Subcutaneous abdominal adipose tissue (tissue), 5 donors: ENCODE measurements around the gene GRIK4.
"Not testable (repeated sequence)": the region's sequence is repeated elsewhere in the genome, so short reads cannot be mapped to it uniquely, and the experiment has no call there.

Experiments used
- H3K27ac ChIP-seq: one replicate; pipeline ENCODE4 v1.7.0; 2013; ENCODE audit warnings: low read depth, mild to moderate bottlenecking, inconsistent platforms, low read length, moderate library complexity
- H3K27me3 ChIP-seq, 5 donors: one replicate each; pipeline ENCODE4 v1.7.0; 2013; ENCODE audit warnings: low read length in 5 of 5, inconsistent platforms in 1 of 5; ENCODE audit not compliant: control insufficient read depth in 5 of 5, insufficient read depth in 4 of 5
- H3K36me3 ChIP-seq, 5 donors: one replicate each; pipeline ENCODE4 v1.7.0; 2013; ENCODE audit warnings: low read length in 5 of 5; ENCODE audit not compliant: control insufficient read depth in 5 of 5, insufficient read depth in 5 of 5
- H3K4me1 ChIP-seq, 5 donors: one replicate each; pipeline ENCODE4 v1.7.0; 2013; ENCODE audit warnings: low read length in 5 of 5, mild to moderate bottlenecking in 3 of 5, moderate library complexity in 1 of 5; ENCODE audit not compliant: control insufficient read depth in 5 of 5, insufficient read depth in 5 of 5
- H3K4me3 ChIP-seq, 5 donors: one replicate each; pipeline ENCODE4 v1.7.0; 2013; ENCODE audit warnings: low read length in 5 of 5, low read depth in 1 of 5
- H3K9ac ChIP-seq, 5 donors: one replicate each; pipeline ENCODE4 v1.7.0; 2013; ENCODE audit warnings: low read length in 5 of 5, mild to moderate bottlenecking in 4 of 5, moderate library complexity in 3 of 5
- H3K9me3 ChIP-seq, 5 donors: one replicate each; pipeline ENCODE4 v1.7.0; 2013; ENCODE audit warnings: low read length in 5 of 5; ENCODE audit not compliant: control insufficient read depth in 5 of 5
- donor health status: healthy.
- donor health status: healthy.
- donor health status: healthy.
- donor health status: healthy.
- donor health status: healthy.

The GRIK4 gene

DNA sequence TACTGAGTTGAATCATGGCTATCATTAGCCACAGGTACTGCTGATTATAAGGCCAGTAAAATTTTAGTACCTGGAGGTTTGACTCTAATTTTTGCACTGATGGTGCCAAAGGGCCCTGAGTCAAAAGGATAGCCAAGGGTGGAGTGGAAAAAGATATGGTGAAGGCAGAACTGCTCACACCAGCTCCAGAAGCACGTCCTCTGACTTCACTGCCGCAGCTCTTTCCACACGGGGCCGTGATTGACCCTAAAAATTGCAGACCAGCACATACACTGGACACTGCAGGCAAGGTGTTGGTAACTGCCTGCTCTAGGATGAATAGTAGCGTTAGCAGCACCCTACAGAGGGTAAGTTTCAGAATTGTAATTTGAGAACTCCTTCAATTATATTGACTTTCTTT is 25.4 kb upstream of the GRIK4 start:
- Histone ChIP-seq H3K9ac (no peak overlapping the region), H3K4me3 (no peak overlapping the region), H3K9me3 (no peaks in the 10 kb centered on the region), H3K36me3 (peaks cover 29 to 53% (median 43%) of the 10 kb centered on the region in 5 donors), H3K27ac (no peak overlapping the region), H3K4me1 (peaks cover 0 to 2% (median 0%) of the 10 kb centered on the region in 5 donors), H3K27me3 (no peaks in the 10 kb centered on the region)

DNA sequence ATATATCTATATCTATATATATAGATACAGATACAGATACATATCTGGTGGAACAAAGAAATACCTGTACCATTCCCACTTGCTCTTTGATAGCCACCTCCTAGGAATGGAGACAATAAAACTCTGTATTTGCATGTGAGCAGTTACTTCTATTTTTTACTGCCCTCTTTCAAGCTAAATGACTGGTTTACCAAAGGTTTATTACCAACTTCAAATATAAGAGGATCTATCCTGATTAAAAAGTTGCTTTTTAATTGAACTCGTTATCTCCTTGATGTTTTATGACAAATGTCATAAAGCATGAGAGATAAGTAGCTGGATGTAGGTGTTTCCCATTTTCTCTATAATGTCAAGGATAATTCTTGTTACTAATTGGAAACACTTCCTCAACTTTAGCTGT is 21.7 kb upstream of the GRIK4 start:
- peaks cover 0 to 2% (median 0%) of the 10 kb centered on the region in 5 donors for H3K4me1 ChIP-seq
- no peaks in the 10 kb centered on the region for H3K9me3 ChIP-seq
- H3K36me3 ChIP-seq, result peaks cover 13 to 27% (median 23%) of the 10 kb centered on the region in 5 donors
- H3K27ac ChIP-seq, result no peak overlapping the region
- no peak overlapping the region for H3K9ac ChIP-seq
- H3K4me3 ChIP-seq, result no peak overlapping the region
- no peaks in the 10 kb centered on the region for H3K27me3 ChIP-seq

DNA sequence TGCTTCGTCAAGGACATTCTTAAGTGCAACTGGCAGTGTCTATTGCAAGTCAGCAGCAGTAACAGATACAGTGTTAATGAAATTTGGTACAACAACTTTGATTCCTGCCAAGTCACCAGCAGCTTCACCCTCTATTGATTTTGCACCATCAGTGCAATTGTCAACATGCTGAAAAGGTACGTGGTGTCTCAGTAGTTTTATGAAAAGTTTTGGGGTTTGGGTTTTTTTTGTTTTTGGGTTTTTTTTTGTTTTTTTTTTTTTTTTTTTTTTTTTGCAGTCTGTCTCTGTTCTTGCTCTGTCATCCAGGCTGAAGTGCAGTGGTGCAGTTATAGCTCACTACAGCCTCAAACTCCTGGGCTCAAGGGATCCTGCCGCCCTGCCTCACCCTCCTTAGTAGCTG is 19.1 kb upstream of the GRIK4 start:
- Histone ChIP-seq H3K27ac (no peak overlapping the region), H3K4me3 (no peak overlapping the region), H3K27me3 (no peaks in the 10 kb centered on the region), H3K4me1 (no peaks in the 10 kb centered on the region), H3K9me3 (no peaks in the 10 kb centered on the region), H3K36me3 (peaks cover 0 to 7% (median 2%) of the 10 kb centered on the region in 5 donors), H3K9ac (no peak overlapping the region)

DNA sequence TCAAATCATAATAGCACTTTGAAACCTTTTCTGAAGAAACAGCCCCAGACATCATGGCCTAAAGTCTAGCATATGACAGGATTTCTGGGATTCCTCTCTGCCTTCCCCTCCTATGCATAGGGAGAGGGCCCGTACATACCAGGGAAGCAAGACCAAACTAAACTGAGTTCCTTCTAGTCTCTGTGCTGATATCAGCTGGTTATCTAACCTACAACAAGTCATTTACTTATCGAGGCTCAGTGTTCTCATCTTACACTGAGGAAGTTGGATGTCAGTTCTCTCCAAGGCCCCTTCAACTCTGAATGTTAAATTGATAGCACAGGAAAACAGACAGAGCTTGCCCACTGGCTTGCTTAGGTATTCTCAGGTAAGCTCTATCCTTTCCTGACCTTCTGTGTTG is 17.0 kb upstream of the GRIK4 start:
- Histone ChIP-seq H3K9ac (no peak overlapping the region), H3K4me3 (no peak overlapping the region), H3K9me3 (no peaks in the 10 kb centered on the region), H3K27me3 (peaks cover 0 to 5% (median 0%) of the 10 kb centered on the region in 5 donors), H3K36me3 (peaks cover 0 to 5% (median 0%) of the 10 kb centered on the region in 5 donors), H3K4me1 (no peaks in the 10 kb centered on the region), H3K27ac (no peak overlapping the region)

DNA sequence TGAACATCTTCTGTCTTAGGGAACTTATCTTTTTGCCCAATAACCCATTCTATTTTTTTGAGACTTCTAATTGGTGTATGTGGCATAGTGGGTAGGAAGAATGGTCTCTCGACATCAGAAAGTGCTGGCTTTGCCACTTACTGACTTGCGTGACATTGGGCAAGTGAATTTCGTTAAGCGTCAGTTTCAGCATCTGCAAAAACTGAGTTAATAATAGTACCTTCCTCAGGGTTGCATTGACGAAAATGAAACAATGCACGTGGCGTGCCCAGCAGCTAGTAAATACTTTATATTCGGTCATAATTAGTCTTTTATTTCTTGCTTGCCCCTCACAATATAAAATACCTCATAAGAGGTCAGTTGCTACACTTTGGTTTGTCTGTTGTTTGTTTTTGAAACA is 12.5 kb upstream of the GRIK4 start:
- H3K36me3 ChIP-seq, result no peaks in the 10 kb centered on the region
- no peak overlapping the region for H3K9ac ChIP-seq
- H3K9me3 ChIP-seq, result no peaks in the 10 kb centered on the region
- H3K27me3 ChIP-seq, result peaks cover 0 to 18% (median 5%) of the 10 kb centered on the region in 5 donors
- H3K4me1 ChIP-seq, result peaks cover 0 to 3% (median 0%) of the 10 kb centered on the region in 5 donors
- no peak overlapping the region for H3K4me3 ChIP-seq
- no peak overlapping the region for H3K27ac ChIP-seq

DNA sequence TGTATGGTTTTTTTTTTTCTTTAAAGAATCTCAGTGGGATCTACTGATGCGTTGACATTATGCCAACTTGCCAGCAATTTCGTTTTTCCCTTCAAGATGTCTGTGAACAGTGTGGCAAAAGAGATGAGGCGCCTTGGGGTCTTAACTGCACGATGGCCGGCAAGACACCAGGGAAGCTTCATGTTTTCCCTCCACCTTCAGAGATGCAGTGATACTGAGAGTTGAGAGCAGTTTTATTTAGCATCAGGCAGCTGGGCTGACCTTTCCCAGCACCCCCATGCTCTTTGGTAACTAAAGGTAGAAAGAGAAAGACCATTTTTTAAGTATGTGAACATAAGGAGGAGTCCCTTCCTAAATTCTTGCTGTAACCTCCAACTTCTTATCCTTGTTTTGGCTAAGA is 11.7 kb upstream of the GRIK4 start:
- Histone ChIP-seq H3K9ac (no peak overlapping the region), H3K4me1 (peaks cover 0 to 3% (median 0%) of the 10 kb centered on the region in 5 donors), H3K27me3 (peaks cover 0 to 22% (median 6%) of the 10 kb centered on the region in 5 donors), H3K4me3 (no peak overlapping the region), H3K9me3 (no peaks in the 10 kb centered on the region), H3K27ac (no peak overlapping the region), H3K36me3 (no peaks in the 10 kb centered on the region)

DNA sequence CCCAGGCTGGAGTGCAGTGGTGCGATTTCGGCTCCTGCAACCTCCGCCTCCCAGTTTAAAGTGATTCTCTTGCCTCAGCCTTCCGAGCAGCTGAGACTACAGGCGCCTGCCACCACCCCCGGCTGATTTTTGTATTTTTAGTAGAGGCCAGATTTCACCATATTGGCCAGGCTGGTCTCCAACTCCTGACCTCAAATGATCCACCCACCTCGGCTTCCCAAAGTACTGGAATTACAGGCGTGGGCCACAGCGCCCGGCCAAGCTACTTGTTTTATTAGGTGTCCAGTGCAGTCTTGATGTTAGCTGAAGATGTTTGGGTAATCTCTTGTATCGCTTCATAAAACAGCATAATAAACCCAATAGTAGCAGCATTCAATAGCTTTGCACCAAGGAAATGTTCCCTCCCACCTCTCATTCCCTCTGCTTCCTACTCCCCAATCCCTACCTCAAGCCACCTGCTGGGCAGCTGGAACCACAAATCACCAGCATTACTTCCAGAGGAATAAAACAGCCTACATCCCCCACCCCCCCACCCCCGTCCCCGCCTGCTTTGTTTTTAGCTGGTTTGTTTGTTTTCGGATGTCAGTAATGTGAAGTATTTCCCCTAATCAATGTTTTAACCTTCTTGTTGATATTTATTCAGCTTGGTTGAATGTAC is 11.0 kb upstream of the GRIK4 start:
- H3K4me1 ChIP-seq, result peaks cover 0 to 3% (median 0%) of the 10 kb centered on the region in 5 donors
- peaks cover 0 to 22% (median 7%) of the 10 kb centered on the region in 5 donors for H3K27me3 ChIP-seq
- H3K9ac ChIP-seq, result no peak overlapping the region

DNA sequence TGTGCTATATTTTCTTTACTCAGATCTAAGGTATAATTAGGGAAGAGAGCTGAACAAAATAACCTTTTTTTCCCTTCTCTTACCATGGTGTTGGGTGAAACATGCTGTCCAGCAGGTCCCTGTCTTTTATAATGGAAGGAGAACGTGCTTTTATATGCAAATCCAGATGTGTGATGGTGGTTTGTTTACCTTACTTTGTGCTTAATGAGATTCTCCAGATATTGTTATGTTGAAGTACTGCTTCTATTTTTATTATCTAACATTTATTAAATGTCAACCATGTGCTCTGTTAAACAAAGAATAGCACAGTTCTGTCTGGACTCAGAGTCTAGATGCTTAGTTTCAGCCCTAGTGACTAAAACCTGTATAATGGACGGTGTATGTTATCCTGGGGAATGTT is 10.1 kb upstream of the GRIK4 start:
- peaks cover 0 to 25% (median 12%) of the 10 kb centered on the region in 5 donors for H3K27me3 ChIP-seq
- no peak overlapping the region for H3K4me3 ChIP-seq
- no peaks in the 10 kb centered on the region for H3K36me3 ChIP-seq
- no peak overlapping the region for H3K27ac ChIP-seq
- peaks cover 0 to 3% (median 0%) of the 10 kb centered on the region in 5 donors for H3K4me1 ChIP-seq
- no peaks in the 10 kb centered on the region for H3K9me3 ChIP-seq
- no peak overlapping the region for H3K9ac ChIP-seq

More for the DNA sequence above, 11.0 kb upstream of the GRIK4 start:
- H3K27ac ChIP-seq, result no peak overlapping the region
- no peaks in the 10 kb centered on the region for H3K36me3 ChIP-seq
- no peak overlapping the region for H3K4me3 ChIP-seq
- no peaks in the 10 kb centered on the region for H3K9me3 ChIP-seq

DNA sequence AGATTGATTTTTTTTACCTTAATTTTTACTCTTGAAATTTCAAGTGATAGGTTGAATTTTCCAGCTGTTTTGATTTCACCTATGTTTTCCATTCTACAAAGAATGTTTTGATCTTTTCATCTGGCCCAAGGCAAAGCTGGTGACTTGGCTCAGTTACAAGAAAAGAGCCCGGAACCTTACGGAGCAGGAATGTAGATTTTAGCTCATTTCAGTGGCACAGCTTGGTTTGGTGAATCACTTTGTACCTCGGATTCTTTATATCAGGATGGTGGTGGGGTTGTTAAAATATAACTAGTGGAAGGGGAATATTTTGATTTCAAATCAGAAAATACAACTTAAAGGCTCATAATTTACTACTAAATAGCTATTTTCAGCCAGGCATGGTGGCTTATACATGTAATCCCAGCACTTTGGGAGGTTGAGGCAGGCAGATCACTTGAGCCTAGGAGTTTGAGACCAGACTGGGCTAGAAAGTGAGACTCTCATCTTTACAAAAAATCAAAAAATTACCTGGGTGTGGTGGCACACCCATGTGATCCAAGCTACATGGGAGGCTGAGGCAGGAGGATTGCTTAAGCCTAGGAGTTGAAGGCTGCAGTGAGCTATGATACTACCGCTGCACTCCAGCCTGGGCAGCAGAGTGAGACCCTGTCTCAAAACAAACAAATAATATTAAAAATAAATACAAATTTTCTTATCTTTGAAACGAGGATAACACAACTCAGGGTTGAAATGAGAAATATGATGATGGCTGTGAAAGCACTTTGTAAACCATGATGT is 9.4 kb upstream of the GRIK4 start:
- H3K27ac ChIP-seq, result no peak overlapping the region
- H3K4me1 ChIP-seq, result peaks cover 0 to 3% (median 0%) of the 10 kb centered on the region in 5 donors
- H3K27me3 ChIP-seq, result peaks cover 0 to 30% (median 13%) of the 10 kb centered on the region in 5 donors
- no peaks in the 10 kb centered on the region for H3K36me3 ChIP-seq
- no peak overlapping the region for H3K4me3 ChIP-seq
- no peaks in the 10 kb centered on the region for H3K9me3 ChIP-seq
- no peak overlapping the region for H3K9ac ChIP-seq

DNA sequence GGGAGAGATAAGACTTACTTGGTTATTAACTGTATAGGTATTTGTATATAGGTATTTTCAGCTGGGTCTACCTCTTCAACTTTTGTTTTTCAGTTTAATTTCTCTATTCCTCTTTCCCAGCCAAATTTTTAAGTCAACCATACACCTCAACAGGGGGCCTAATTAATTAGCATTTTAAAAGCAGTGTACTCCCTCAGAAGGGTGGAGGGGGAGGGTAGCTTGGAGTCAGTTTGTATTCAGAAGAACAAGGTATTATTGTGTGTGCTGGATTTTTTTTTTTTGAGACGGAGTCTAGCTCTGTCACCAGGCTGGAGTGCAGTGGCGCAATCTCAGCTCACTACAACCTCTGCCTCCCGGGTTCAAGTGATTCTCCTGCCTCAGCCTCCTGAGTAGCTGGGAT is 8.0 kb upstream of the GRIK4 start:
- H3K27ac ChIP-seq, H3K36me3 ChIP-seq, H3K9ac ChIP-seq, H3K4me3 ChIP-seq, H3K9me3 ChIP-seq, H3K4me1 ChIP-seq: not testable (repeated sequence)
- H3K27me3 ChIP-seq, result peaks cover 0 to 34% (median 13%) of the 10 kb centered on the region in 5 donors
